ENCODE data around the gene C19orf12. TPM values are rescaled to one million over a fixed set of nuclear protein-coding genes. Genes with fewer than 3 reads are reported as not detected.

The C19orf12 gene
- total RNA-seq, 1 donor from 2014 or later: 18.4 TPM

GRCh38 chr19:29664753-29665214 is 50.3 kb downstream of the C19orf12 start:
- no peak for DNase-seq (ENCODE audit: low read depth, low spot score)

- no peak for DNase-seq (ENCODE audit: low read depth, low spot score)
These were observed 51.0 kb downstream of the C19orf12 start for GRCh38 chr19:29663861-29664752.

GRCh38 chr19:29662604-29663404 is 52.3 kb downstream of the C19orf12 start:
- DNase-seq (ENCODE audit: low read depth, low spot score): no peak

- no peak for DNase-seq (ENCODE audit: low read depth, low spot score)
These were observed 52.8 kb downstream of the C19orf12 start for GRCh38 chr19:29662278-29662603.

DNA sequence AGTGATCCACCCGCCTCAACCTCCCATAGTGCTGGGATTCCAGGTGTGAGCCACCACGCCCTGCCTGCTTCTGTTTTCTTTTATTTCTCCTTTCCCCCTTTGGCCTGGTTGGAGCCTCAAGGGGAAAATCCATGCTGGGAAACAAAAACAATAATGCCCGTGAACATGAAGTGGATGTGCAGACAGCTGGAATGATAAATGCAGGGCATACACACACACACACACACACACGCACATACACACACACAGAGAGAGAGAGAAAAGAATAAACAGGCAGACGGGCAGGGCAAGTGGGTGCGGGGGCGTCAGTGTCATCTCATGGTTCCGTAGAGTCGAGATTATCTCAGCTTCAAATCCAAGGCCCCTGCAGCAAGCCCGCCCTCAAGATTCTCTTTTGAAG is 54.2 kb downstream of the C19orf12 start:
- DNase-seq (ENCODE audit: low read depth, low spot score): no peak

GRCh38 chr19:29658221-29658991 is 56.7 kb downstream of the C19orf12 start:
- DNase-seq (ENCODE audit: low read depth, low spot score): no peak

DNA sequence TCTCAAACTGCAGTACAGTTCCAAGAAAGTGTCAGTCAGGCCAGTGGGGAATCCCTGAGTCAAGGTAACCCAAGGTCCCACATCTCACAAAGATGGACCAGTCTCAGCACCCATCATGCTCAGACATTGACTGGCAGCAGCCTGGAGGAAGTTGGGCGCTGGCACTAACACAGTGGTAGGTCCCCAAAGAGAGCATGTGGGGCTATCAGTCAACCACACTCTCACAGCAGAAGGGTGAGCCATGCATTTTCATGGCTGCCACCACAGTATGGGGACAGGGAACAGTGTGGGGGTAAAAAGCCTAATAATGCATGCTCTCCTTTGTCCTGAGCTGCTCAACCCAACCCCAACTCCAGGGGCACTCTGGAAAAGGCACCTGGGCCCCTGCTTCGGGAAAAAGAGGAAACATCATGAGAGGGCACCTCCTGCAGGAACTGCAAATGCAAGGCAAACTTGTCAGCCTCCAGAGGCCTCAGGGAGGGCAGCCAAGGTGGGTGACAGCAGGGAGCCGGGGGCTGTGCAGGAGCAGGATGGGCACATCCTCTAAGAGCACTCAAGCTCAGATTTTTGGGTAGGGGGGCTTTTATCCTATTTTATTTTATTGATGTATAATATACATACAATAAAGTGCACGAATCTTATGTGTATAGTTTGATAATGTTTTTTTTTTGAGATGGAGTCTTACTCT is 59.3 kb downstream of the C19orf12 start:
- no peak for DNase-seq (ENCODE audit: low read depth, low spot score)

- no peak for DNase-seq (ENCODE audit: low read depth, low spot score)
These were observed 61.7 kb downstream of the C19orf12 start for GRCh38 chr19:29653398-29653797.

GRCh38 chr19:29651622-29652394 is 63.3 kb downstream of the C19orf12 start:
- no peak for DNase-seq (ENCODE audit: low read depth, low spot score)

- no peak for DNase-seq (ENCODE audit: low read depth, low spot score)
These were observed 64.2 kb downstream of the C19orf12 start for GRCh38 chr19:29650772-29651387.

Other genes with a start within 250 kb of the C19orf12 start
- gene VSTM2B, start 189.3 kb downstream of the C19orf12 start, total RNA-seq: not detected in 2 replicates
- 97.8 and 124 TPM in 2 replicates for gene POP4, start 109.0 kb downstream of the C19orf12 start, total RNA-seq
- gene PLEKHF1, start 49.8 kb downstream of the C19orf12 start, total RNA-seq: 11.3 and 12.3 TPM in 2 replicates
- gene CCNE1, start 96.7 kb upstream of the C19orf12 start, total RNA-seq: 6.5 and 7.4 TPM in 2 replicates
- 35.4 and 41.8 TPM in 2 replicates for gene URI1, start 227.0 kb upstream of the C19orf12 start, total RNA-seq